ENCODE measurements around the gene DENND1B.

Gene DENND1B

DNA sequence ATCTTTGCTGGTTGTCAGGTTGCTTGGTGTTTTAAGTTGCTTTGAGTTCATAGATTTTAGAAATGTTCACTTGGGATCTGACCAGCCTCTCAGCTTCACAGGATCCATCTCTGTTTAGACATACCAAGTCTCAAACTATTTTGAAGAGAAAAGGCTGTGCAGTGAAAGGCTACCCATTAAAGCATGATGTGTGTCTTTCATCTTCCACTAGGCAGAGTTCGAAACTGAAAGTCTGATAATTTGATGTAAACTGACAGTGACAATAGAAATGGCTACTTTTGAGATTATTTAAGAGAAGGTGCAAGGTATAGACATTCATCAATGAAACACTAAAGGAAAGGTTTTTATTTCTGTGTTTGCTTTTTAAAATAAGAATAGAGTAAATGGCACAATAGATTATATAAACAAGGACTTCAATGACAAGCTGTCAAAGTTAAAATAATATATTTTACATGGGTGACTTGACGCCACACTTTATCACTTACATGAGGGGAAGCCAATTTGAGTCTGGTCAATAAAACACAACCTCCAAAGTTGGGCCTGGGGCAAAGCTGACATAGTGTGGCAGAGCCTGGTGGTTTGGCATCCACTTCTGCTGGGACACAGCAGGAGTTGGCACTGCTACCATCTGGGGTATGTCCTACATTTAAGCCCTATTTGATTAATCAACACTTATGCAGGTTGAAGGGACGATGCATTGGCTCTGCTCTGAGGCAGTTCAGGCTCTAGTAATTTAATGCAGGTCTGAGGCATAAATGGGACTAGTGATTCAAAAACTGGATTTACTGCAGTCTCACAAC is 309.6 kb downstream of the DENND1B start:
- peaks cover 17% of the 10 kb centered on the region for H3K4me1 ChIP-seq (ENCODE audit: low read length)
- no peak overlapping the region for H3K4me2 ChIP-seq (ENCODE audit: low read depth, low read length)
- H3K9ac ChIP-seq (ENCODE audit: low read length) = no peak overlapping the region
- no peak overlapping the region for H3K4me3 ChIP-seq (ENCODE audit: low read length)
- peak; percentile 69 for DNase-seq
- H3F3A ChIP-seq (ENCODE audit: insufficient read depth, low read length) = no peaks in the 10 kb centered on the region
- peak overlapping the region; percentile 10; the same call in 1 of the 2 replicates for H2AFZ ChIP-seq (ENCODE audit: low read length)
- TF ChIP-seq, protein P1, sequence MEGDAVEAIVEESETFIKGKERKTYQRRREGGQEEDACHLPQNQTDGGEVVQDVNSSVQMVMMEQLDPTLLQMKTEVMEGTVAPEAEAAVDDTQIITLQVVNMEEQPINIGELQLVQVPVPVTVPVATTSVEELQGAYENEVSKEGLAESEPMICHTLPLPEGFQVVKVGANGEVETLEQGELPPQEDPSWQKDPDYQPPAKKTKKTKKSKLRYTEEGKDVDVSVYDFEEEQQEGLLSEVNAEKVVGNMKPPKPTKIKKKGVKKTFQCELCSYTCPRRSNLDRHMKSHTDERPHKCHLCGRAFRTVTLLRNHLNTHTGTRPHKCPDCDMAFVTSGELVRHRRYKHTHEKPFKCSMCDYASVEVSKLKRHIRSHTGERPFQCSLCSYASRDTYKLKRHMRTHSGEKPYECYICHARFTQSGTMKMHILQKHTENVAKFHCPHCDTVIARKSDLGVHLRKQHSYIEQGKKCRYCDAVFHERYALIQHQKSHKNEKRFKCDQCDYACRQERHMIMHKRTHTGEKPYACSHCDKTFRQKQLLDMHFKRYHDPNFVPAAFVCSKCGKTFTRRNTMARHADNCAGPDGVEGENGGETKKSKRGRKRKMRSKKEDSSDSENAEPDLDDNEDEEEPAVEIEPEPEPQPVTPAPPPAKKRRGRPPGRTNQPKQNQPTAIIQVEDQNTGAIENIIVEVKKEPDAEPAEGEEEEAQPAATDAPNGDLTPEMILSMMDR (IDR thresholded peaks at IDR 0.05; ENCODE audit: low read length) = no peak
- H3K9me2 ChIP-seq (replicated peaks; ENCODE audit: insufficient read depth, low read length) = no peaks in the 10 kb centered on the region
- no peaks in the 10 kb centered on the region for H4K20me1 ChIP-seq (ENCODE audit: insufficient read depth, low read length)
- no peaks in the 10 kb centered on the region for H3K36me3 ChIP-seq (replicated peaks; ENCODE audit: insufficient read depth, low read length)
- no peaks in the 10 kb centered on the region for H3K9me3 ChIP-seq (replicated peaks; ENCODE audit: insufficient read depth, low read length)
- no peaks in the 10 kb centered on the region for H3K79me2 ChIP-seq (ENCODE audit: low read length)
- no peaks in the 10 kb centered on the region for H3K27me3 ChIP-seq (replicated peaks; ENCODE audit: insufficient read depth, low read length)
- H3K27ac ChIP-seq (ENCODE audit: low read length) = no peak overlapping the region

DNA sequence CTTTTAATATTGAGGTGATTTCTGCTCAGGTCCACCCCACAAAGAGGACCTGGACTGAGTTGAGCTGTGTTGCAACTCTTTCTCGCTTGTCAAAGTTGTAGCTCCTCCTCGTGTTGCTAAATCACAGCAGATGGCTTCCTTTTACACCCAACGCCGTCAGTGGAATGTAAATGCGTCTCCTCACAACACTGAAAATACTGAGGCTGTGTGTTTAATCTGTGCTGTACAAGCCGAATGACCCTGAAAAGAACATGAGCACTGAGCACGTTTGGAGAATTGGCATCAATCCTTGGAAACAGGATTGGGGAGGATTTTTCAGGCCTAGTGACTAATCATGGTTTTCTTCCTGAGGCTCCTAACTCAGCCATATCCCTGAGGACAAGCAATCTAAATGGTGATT is 311.2 kb downstream of the DENND1B start:
- Histone ChIP-seq H3K9me2 (replicated peaks; ENCODE audit: insufficient read depth, low read length) (no peaks in the 10 kb centered on the region), H4K20me1 (ENCODE audit: insufficient read depth, low read length) (no peaks in the 10 kb centered on the region), H2AFZ (ENCODE audit: low read length) (no peak overlapping the region), H3K27ac (ENCODE audit: low read length) (no peak overlapping the region), H3K9me3 (replicated peaks; ENCODE audit: insufficient read depth, low read length) (no peaks in the 10 kb centered on the region), H3K27me3 (replicated peaks; ENCODE audit: insufficient read depth, low read length) (no peaks in the 10 kb centered on the region), H3K36me3 (replicated peaks; ENCODE audit: insufficient read depth, low read length) (no peaks in the 10 kb centered on the region), H3K4me3 (ENCODE audit: low read length) (no peak overlapping the region), H3K9ac (ENCODE audit: low read length) (no peak overlapping the region), H3K4me1 (ENCODE audit: low read length) (peaks cover 17% of the 10 kb centered on the region), H3K4me2 (ENCODE audit: low read depth, low read length) (no peak overlapping the region), H3F3A (ENCODE audit: insufficient read depth, low read length) (no peaks in the 10 kb centered on the region), H3K79me2 (ENCODE audit: low read length) (no peaks in the 10 kb centered on the region)
- TF ChIP-seq EZH2phosphoT487 (IDR thresholded peaks at IDR 0.05; ENCODE audit: low read length) (no peak), EZH2 (optimal IDR thresholded peaks at IDR 0.05; ENCODE audit: low read depth, low read length) (no peak)
- TF ChIP-seq, protein P1 (IDR thresholded peaks at IDR 0.05; ENCODE audit: low read length) = no peak
- DNase-seq = no peak

DNA sequence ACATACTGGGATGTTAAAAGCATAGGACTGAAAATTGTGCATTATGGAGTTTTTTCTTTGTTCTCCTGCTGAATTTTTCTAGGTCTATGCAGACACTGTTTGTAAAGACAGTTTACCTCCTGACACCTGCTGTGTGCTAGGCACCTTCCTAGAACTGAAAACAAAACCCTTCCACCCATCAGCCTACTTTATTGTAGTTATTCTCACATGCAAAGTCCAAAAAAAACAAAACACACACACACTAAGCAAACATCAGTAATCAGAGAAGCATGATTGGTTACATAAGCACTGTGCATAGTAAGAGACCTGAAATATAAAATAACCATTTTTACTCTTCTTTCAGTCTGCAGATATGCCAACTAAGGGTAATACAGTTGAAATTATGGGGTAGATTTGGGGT is 312.1 kb downstream of the DENND1B start:
- Histone ChIP-seq H3F3A (ENCODE audit: insufficient read depth, low read length) (no peaks in the 10 kb centered on the region), H3K4me1 (ENCODE audit: low read length) (peaks cover 17% of the 10 kb centered on the region), H3K9me2 (replicated peaks; ENCODE audit: insufficient read depth, low read length) (no peaks in the 10 kb centered on the region), H3K9me3 (replicated peaks; ENCODE audit: insufficient read depth, low read length) (no peaks in the 10 kb centered on the region), H3K27ac (ENCODE audit: low read length) (no peak overlapping the region), H3K4me3 (ENCODE audit: low read length) (no peak overlapping the region), H2AFZ (ENCODE audit: low read length) (no peak overlapping the region), H3K9ac (ENCODE audit: low read length) (no peak overlapping the region), H3K79me2 (ENCODE audit: low read length) (no peaks in the 10 kb centered on the region), H3K36me3 (replicated peaks; ENCODE audit: insufficient read depth, low read length) (no peaks in the 10 kb centered on the region), H3K4me2 (ENCODE audit: low read depth, low read length) (no peak overlapping the region), H3K27me3 (replicated peaks; ENCODE audit: insufficient read depth, low read length) (no peaks in the 10 kb centered on the region), H4K20me1 (ENCODE audit: insufficient read depth, low read length) (no peaks in the 10 kb centered on the region)
- peak; percentile 37 for DNase-seq
- TF ChIP-seq EZH2 (optimal IDR thresholded peaks at IDR 0.05; ENCODE audit: low read depth, low read length) (no peak), EZH2phosphoT487 (IDR thresholded peaks at IDR 0.05; ENCODE audit: low read length) (no peak)
- TF ChIP-seq, protein P1 (IDR thresholded peaks at IDR 0.05; ENCODE audit: low read length) = no peak

Data from MM.1S (cell line).